Right kidney (tissue), 1 donor: ENCODE results near the gene ALKBH2.
"Not testable (repeated sequence)": the region's sequence is repeated elsewhere in the genome, so short reads cannot be mapped to it uniquely, and the experiment has no call there.

Source experiments
- DNase-seq: peaks from one replicate; pipeline ENCODE4 v3.0.0-alpha.2; 2016

The ALKBH2 gene

GRCh38 chr12:109082751-109083150 is 10.5 kb downstream of the ALKBH2 start:
- DNase-seq: no peak

GRCh38 chr12:109074866-109075265 is 18.4 kb downstream of the ALKBH2 start:
- no peak for DNase-seq

DNA sequence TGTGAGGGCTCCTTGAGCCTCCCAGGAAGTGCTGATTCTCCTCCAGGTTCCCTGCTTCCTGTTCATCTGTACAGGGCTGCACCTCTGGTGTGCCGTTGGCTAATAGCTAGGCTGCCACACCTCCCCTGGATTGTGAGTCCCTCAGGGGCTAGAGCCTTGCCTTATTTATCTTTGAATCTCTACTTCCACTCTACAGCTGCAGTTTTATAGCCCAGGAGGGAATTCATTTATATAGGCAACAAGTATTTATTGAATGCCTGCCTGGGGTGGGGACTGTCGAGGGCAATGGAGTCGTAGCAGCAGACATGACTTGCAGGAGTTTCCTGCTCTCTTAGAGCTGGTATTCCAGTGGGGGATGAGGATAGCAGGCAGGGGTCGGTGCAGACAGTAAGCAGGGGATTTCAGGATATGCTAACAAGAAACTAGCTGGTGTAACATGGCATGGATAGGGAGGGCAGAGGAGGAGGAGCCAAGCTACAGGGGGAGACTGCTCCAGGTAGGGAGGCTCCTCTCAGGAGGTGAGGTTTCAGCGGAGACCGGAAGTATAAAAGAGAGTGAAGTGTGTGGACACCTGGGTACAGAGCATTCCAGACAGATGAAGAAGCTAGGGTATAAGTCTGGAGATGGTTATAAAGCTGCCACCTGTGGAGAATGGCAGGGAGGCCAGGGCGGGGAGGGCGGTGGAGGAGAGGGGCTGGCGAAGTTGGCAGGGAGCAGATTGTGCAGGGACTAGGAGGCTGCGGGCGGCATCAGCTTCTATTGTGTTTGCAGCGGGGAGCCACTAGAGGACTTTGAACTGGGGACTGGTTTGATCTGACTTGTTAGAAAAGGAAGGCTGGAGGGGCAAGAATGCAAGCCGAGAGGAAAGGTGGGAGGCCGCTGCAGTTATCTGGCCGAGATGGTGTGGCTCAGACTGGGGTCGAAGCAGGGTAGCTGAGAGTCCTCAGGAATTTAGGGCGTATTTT is 23.7 kb downstream of the ALKBH2 start:
- DNase-seq: no peak

- no peak for DNase-seq
Measured at GRCh38 chr12:109065853-109066193, 27.4 kb downstream of the ALKBH2 start.

DNA sequence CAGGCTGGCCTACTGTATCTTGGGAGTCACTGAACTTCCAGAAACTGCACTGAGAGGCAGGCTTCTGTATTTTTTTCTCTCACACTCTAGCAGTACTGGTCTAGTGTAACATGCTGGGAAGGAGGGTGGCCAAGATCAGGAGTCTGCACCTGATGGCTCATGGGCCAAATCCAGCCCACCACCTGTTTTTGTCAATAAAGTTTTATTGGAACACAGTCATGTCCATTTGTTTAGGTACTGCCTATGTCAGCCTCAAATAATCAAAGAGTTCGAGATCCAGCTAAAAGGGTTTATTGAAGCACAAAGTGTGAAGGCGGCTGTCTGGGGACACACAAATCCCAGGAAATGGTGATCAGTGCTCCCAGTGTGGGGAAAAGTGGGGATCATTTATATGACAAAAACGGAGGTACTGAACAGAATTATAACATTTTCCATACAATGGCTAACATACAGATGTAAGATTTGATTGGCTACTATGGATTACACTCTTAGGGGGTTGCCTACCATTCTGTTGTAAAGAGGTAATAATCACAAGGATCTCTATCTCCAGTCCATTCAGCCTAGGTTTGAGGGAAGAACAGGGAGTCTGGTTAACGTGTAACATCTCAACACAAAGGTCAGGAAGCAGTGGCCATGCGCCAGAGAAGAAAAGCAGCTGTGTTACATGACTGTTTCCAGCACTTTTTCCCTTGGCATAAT is 28.0 kb downstream of the ALKBH2 start:
- DNase-seq: peak; percentile 3

GRCh38 chr12:109064143-109064542 is 29.1 kb downstream of the ALKBH2 start:
- no peak for DNase-seq

DNA sequence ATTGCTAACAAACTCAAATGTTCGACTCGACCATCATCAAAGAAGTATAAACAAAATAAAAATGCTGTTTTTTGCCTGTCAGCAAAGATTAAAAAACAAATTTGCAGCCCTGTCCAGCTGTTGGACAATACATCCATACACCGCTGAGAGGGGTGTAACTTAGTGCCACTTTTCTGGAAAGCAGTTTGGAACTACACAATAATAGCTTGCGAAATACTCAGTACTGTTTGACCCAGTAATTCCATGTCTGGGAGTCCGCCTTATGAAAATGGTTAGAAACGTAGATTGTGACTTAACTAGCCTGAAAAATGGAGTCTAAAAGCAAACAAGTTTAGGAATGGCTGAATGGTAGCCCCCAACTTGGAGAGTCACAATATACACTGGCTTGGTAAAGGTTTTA is 34.5 kb downstream of the ALKBH2 start:
- DNase-seq: no peak

- no peak for DNase-seq
Measured at GRCh38 chr12:109057376-109057775, 35.9 kb downstream of the ALKBH2 start.

GRCh38 chr12:109056891-109057290 is 36.4 kb downstream of the ALKBH2 start:
- no peak for DNase-seq

GRCh38 chr12:109054520-109054919 is 38.8 kb downstream of the ALKBH2 start:
- DNase-seq: no peak

DNA sequence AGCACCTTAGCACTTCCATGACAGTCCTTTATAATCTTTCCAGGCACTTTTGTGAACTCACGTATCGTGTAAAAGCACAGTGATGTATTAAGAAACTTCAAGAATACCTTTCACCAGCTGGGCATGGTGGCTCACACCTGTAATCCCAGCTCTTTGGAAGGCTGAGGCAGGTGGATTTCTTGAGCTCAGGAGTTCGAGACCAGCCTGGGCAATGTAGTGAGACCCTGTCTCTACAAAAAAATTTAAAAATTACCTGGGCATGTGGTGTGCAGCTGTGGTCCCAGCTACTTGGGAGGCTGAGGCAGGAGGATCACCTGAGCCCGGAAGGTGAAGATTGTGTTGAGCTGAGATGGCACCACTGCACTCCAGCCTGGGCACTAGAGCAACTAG is 39.2 kb downstream of the ALKBH2 start:
- not testable (repeated sequence) for DNase-seq

- DNase-seq: peak; percentile 15
Measured at GRCh38 chr12:109053382-109054123, 39.7 kb downstream of the ALKBH2 start.

- DNase-seq: peak; percentile 89
Measured at GRCh38 chr12:109052414-109053323, 40.6 kb downstream of the ALKBH2 start, which contains the start of gene USP30. Gene USP30, plus strand, starts transcription at chr12:109052576. Its CDS starts 103 bp downstream, at chr12:109052679.

GRCh38 chr12:109052097-109052413 is 41.2 kb downstream of the ALKBH2 start:
- no peak for DNase-seq

DNA sequence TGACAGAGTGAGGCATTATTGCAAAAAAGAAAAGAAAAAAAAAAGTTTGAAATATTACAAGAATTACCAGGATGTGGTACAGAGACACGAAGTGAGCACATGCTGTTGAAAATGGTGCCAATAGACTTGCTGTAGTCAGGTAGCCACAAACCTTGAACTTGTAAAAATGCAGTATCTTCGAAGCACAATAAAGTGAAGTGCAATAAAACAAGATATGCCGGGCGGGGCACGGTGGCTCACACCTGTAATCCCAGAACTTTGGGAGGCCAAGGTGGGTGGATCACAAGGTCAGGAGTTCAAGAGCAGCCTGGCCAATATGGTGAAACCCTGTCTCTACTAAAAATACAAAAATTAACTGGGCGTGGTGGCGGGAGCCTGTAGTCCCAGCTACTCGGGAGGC is 43.5 kb downstream of the ALKBH2 start:
- DNase-seq: not testable (repeated sequence)

GRCh38 chr12:109048706-109049105 is 44.6 kb downstream of the ALKBH2 start:
- not testable (repeated sequence) for DNase-seq

GRCh38 chr12:109047081-109047805 is 46.0 kb downstream of the ALKBH2 start:
- DNase-seq: no peak

DNA sequence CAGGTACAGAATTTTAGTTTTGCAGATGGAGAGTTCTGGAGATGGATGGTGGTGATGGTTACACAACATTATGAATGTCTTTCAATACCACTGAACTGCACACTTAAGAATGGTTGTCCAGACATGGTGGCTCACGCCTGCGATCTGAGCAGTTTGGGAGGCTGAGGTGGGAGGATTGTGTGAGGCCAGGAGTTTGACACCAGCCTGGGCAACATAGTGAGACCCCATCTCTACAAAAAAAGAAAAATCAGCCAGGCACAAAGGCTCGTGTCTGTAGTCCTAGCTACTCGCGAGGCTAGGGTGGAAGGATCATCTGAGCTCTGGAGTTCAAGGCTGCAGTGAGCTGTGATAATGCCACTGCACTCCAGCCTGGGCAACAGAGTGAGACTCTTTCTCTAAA is 49.0 kb downstream of the ALKBH2 start:
- DNase-seq: no peak
